LHCN-M2 (cell line): ENCODE results near the gene PTPRM. TPM values are rescaled to one million over a fixed set of nuclear protein-coding genes. Genes with fewer than 3 reads are reported as not detected.

ENCODE experiments used
- DNase-seq: peaks from one replicate; pipeline ENCODE4 v3.0.0-alpha.2; 2012; ENCODE audit warnings: low read depth
- total RNA-seq: library from RNA; depleted of rRNA; stranded (reverse); fragments of >200 nt; gene quantifications from 2 replicates; pipeline ENCODE4 v1.2.3, GENCODE V29; 2014

Gene PTPRM
- total RNA-seq, 1 experiment from 2014 or later: 28.1 TPM

GRCh38 chr18:7805880-7806279, 238.8 kb downstream of the PTPRM start:
- DNase-seq: no peak

- no peak for DNase-seq
Observed at GRCh38 chr18:7807936-7808453, 240.9 kb downstream of the PTPRM start.

- no peak for DNase-seq
Observed at GRCh38 chr18:7808992-7809391, 241.9 kb downstream of the PTPRM start.

- no peak for DNase-seq
Observed at GRCh38 chr18:7809455-7809854, 242.3 kb downstream of the PTPRM start.

GRCh38 chr18:7809978-7810377, 242.9 kb downstream of the PTPRM start:
- DNase-seq: no peak

- DNase-seq: peak; percentile 92
Observed at GRCh38 chr18:7812431-7813063, 245.4 kb downstream of the PTPRM start.

- no peak for DNase-seq
Observed at GRCh38 chr18:7813131-7813530, 246.0 kb downstream of the PTPRM start.

- DNase-seq: no peak
Observed at GRCh38 chr18:7814754-7815315, 247.7 kb downstream of the PTPRM start.

GRCh38 chr18:7815787-7816186, 248.7 kb downstream of the PTPRM start:
- DNase-seq: peak; percentile 8

GRCh38 chr18:7817575-7818230, 250.6 kb downstream of the PTPRM start:
- DNase-seq: no peak

- DNase-seq: no peak
Observed at GRCh38 chr18:7821784-7822183, 254.7 kb downstream of the PTPRM start.

GRCh38 chr18:7822435-7823331, 255.6 kb downstream of the PTPRM start:
- DNase-seq: no peak

GRCh38 chr18:7824970-7825369, 257.9 kb downstream of the PTPRM start:
- DNase-seq: no peak

GRCh38 chr18:7830468-7830867, 263.4 kb downstream of the PTPRM start:
- no peak for DNase-seq

GRCh38 chr18:7839548-7839947, 272.4 kb downstream of the PTPRM start:
- no peak for DNase-seq

- no peak for DNase-seq
Observed at GRCh38 chr18:7840411-7840810, 273.3 kb downstream of the PTPRM start.

- no peak for DNase-seq
Observed at GRCh38 chr18:7844017-7844416, 276.9 kb downstream of the PTPRM start.

GRCh38 chr18:7844418-7844817, 277.3 kb downstream of the PTPRM start:
- DNase-seq: no peak

- no peak for DNase-seq
Observed at GRCh38 chr18:7846335-7846734, 279.2 kb downstream of the PTPRM start.

GRCh38 chr18:7847357-7848053, 280.4 kb downstream of the PTPRM start:
- no peak for DNase-seq

GRCh38 chr18:7848054-7848412, 280.9 kb downstream of the PTPRM start:
- no peak for DNase-seq
